ENCODE results near the gene TBX3. TPM values are rescaled to one million over a fixed set of nuclear protein-coding genes. Genes with fewer than 3 reads are reported as not detected.

Gene TBX3
- polyA plus RNA-seq, 1 of the 3 experiments (the other 2 are of a cell fraction): 10.2 TPM

DNA sequence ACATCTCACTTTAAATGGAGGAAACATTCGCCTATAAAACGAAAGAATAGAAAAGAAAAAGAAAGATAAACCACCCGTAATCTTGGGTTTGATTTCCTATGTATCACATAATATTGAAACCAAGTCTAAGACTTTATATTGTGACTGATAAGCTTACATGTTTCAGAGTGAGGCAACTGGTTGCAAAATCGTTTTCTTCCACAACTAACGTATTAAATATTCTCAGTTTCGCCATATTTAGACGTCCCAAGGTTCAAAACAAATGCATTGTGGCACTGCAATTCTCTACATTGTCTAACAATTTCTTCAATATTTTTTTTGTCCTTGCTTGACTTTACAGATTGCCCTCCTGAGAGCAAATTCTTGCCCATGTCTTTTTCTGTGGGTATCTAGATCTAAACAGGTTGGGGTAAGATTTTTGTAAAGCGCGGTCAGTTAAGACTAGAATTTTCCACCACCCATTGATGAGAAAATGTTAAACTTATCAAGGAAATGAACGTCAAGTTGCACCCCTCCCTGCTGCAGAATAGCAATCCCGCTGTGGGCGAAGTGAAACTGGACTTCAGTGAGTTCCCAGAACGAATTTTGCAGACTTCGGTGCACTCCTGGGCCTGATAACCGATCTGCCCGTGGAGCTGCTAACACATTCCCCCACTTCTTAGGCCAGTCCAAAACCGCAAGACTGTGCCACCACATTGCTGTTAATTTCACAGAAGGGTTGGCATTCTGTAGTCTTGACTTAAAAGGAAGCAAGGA, 2.7 kb downstream of the TBX3 start:
- peaks cover 25% of the 10 kb centered on the region for H3F3A ChIP-seq (replicated peaks; ENCODE audit: insufficient read depth)
- H2AFZ ChIP-seq (ENCODE audit: low read depth): peak overlapping the region; percentile 52; the same call in 1 of the 2 replicates
- peak overlapping the region; percentile 86 for H3K4me2 ChIP-seq
- H3K9me3 ChIP-seq: no peaks in the 10 kb centered on the region
- H3K79me2 ChIP-seq (ENCODE audit: insufficient read depth): peaks cover 62% of the 10 kb centered on the region
- H3K27me3 ChIP-seq (ENCODE audit: insufficient read depth): no peaks in the 10 kb centered on the region
- H3K9me2 ChIP-seq: no peaks in the 10 kb centered on the region
- TF ChIP-seq, protein P1, sequence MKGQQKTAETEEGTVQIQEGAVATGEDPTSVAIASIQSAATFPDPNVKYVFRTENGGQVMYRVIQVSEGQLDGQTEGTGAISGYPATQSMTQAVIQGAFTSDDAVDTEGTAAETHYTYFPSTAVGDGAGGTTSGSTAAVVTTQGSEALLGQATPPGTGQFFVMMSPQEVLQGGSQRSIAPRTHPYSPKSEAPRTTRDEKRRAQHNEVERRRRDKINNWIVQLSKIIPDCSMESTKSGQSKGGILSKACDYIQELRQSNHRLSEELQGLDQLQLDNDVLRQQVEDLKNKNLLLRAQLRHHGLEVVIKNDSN (IDR thresholded peaks at IDR 0.05; ENCODE audit: borderline replicate concordance, low read depth): no peak
- TF ChIP-seq JUND (IDR thresholded peaks at IDR 0.05) (no peak), SIN3A (IDR thresholded peaks at IDR 0.05; ENCODE audit: borderline replicate concordance, low read depth, low read length) (0 out of 2 replicates have a peak, but pooled peaks have one; percentile 11), RXRA (IDR thresholded peaks at IDR 0.05; ENCODE audit: borderline replicate concordance, low read depth) (no peak), YY1 (IDR thresholded peaks at IDR 0.05; ENCODE audit: low read depth) (no peak), ELF1 (IDR thresholded peaks at IDR 0.05) (no peak)
- CTCF ChIA-PET: interaction anchor here (1.0 to 6.7 kb wide), 4 partner anchors 10 to 1236 kb away, joined by 3 to 117 read pairs (median 3); no protein-coding TSS in a partner anchor
- H4K20me1 ChIP-seq (ENCODE audit: insufficient read depth): no peaks in the 10 kb centered on the region
- H3K27ac ChIP-seq (ENCODE audit: low read depth in 2 of 2, low read length in 1 of 2): peak overlapping the region; percentile 96
- WGBS (ENCODE audit: low lambda C conversion rate): 11% methylated on average over 17 of the region's 17 CpGs
- DNase-seq: no peak
- POLR2A ChIA-PET: interaction anchor here (1.5 to 5.1 kb wide), 3 partner anchors 10 to 774 kb away, joined by 4 to 77 read pairs (median 5); no protein-coding TSS in a partner anchor
- peak overlapping the region; percentile 78 to 96 for H3K4me3 ChIP-seq (ENCODE audit: low read depth in 2 of 2, low read length in 1 of 2)
- peak overlapping the region; percentile 99 for H3K9ac ChIP-seq
- H3K36me3 ChIP-seq (replicated peaks in 1 of 2; ENCODE audit: control insufficient read depth in 1 of 2, insufficient read depth in 2 of 2, low read length in 1 of 2): peaks cover 13 to 25% of the 10 kb centered on the region in 2 experiments
- peaks cover 0 to 37% of the 10 kb centered on the region in 2 experiments; a peak in 2 of 4 replicates for H3K4me1 ChIP-seq (ENCODE audit: control insufficient read depth in 1 of 2, insufficient read depth in 2 of 2, low read depth in 1 of 2, low read length in 1 of 2)

DNA sequence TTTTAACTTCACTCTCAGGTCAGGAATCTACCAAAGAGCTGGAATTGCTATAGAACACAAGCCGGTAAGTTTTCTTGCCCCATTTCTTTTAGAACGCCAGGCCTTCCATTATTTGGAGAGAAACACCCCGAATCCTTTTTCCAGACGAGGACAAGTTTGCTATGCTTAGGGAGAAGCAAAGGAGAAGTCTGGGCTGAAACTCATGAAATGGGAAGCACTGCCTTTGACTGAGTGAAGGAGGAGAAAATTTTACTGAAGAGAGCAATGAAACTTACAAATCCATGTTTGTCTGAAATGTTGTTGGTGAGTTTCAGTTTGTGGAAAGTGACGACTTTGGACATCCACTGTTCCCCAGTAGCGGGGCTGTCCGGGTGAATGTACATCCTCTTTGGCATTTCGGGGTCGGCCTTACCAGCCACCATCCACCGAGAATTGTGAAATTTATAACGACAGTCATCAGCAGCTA, 3.3 kb downstream of the TBX3 start:
- Histone ChIP-seq H3K27ac (ENCODE audit: low read depth in 2 of 2, low read length in 1 of 2) (peak overlapping the region; percentile 96), H3K9me2 (no peaks in the 10 kb centered on the region), H3K4me2 (peak overlapping the region; percentile 86), H4K20me1 (ENCODE audit: insufficient read depth) (no peaks in the 10 kb centered on the region), H3K36me3 (replicated peaks in 1 of 2; ENCODE audit: control insufficient read depth in 1 of 2, insufficient read depth in 2 of 2, low read length in 1 of 2) (peaks cover 14 to 31% of the 10 kb centered on the region in 2 experiments), H3K9ac (peak overlapping the region; percentile 99), H3K27me3 (ENCODE audit: insufficient read depth) (no peaks in the 10 kb centered on the region), H3K4me3 (ENCODE audit: low read depth in 2 of 2, low read length in 1 of 2) (peak overlapping the region; percentile 78 to 96), H3F3A (replicated peaks; ENCODE audit: insufficient read depth) (peaks cover 25% of the 10 kb centered on the region), H2AFZ (ENCODE audit: low read depth) (peak overlapping the region; percentile 52), H3K4me1 (ENCODE audit: control insufficient read depth in 1 of 2, insufficient read depth in 2 of 2, low read depth in 1 of 2, low read length in 1 of 2) (peaks cover 0 to 42% of the 10 kb centered on the region in 2 experiments; a peak in 2 of 4 replicates), H3K9me3 (no peaks in the 10 kb centered on the region), H3K79me2 (ENCODE audit: insufficient read depth) (peaks cover 62% of the 10 kb centered on the region)
- ChIA-PET POLR2A (interaction anchor here (1.5 to 5.1 kb wide), 3 partner anchors 10 to 775 kb away, joined by 4 to 77 read pairs (median 5); no protein-coding TSS in a partner anchor), CTCF (interaction anchor here (1.0 to 6.7 kb wide), 2 partner anchors 10 to 1073 kb away, joined by 3 to 117 read pairs; no protein-coding TSS in a partner anchor)
- WGBS (ENCODE audit: low lambda C conversion rate): 20% methylated on average over 11 of the region's 11 CpGs
- DNase-seq: no peak
- TF ChIP-seq SIN3A (IDR thresholded peaks at IDR 0.05; ENCODE audit: borderline replicate concordance, low read depth, low read length) (no peak), GABPA (IDR thresholded peaks at IDR 0.05; ENCODE audit: low read depth) (no peak), MXI1 (IDR thresholded peaks at IDR 0.05; ENCODE audit: low read depth, low read length) (no peak), GATA2 (CRISPR knock-in tag; IDR thresholded peaks at IDR 0.05) (no peak), EZH2phosphoT487 (IDR thresholded peaks at IDR 0.05; ENCODE audit: borderline replicate concordance, low read depth) (no peak), RXRA (IDR thresholded peaks at IDR 0.05; ENCODE audit: borderline replicate concordance, low read depth) (no peak), NFIC (IDR thresholded peaks at IDR 0.05; ENCODE audit: borderline replicate concordance) (no peak), FOXJ3 (CRISPR knock-in tag; IDR thresholded peaks at IDR 0.05) (no peak), POLR2AphosphoS5 (IDR thresholded peaks at IDR 0.05; ENCODE audit: low read depth, low read length) (no peak), NRF1 (IDR thresholded peaks at IDR 0.05; ENCODE audit: low read depth, low read length) (no peak), TCF12 (IDR thresholded peaks at IDR 0.05) (no peak)
- TF ChIP-seq, protein P2, sequence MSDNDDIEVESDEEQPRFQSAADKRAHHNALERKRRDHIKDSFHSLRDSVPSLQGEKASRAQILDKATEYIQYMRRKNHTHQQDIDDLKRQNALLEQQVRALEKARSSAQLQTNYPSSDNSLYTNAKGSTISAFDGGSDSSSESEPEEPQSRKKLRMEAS (IDR thresholded peaks at IDR 0.05; ENCODE audit: low read depth): no peak
- TF ChIP-seq, protein P3, sequence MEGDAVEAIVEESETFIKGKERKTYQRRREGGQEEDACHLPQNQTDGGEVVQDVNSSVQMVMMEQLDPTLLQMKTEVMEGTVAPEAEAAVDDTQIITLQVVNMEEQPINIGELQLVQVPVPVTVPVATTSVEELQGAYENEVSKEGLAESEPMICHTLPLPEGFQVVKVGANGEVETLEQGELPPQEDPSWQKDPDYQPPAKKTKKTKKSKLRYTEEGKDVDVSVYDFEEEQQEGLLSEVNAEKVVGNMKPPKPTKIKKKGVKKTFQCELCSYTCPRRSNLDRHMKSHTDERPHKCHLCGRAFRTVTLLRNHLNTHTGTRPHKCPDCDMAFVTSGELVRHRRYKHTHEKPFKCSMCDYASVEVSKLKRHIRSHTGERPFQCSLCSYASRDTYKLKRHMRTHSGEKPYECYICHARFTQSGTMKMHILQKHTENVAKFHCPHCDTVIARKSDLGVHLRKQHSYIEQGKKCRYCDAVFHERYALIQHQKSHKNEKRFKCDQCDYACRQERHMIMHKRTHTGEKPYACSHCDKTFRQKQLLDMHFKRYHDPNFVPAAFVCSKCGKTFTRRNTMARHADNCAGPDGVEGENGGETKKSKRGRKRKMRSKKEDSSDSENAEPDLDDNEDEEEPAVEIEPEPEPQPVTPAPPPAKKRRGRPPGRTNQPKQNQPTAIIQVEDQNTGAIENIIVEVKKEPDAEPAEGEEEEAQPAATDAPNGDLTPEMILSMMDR (IDR thresholded peaks at IDR 0.05): no peak
